NOMO-1 treated with dmso at 0.1 percent for 144 hours (cell line): ENCODE results near the gene SP1.
"Not testable (repeated sequence)": the region's sequence is repeated elsewhere in the genome, so short reads cannot be mapped to it uniquely, and the experiment has no call there.

Experiments
- DNase-seq: peaks from one replicate; lab custom pipeline; 2025; ENCODE audit not compliant: unreplicated experiment; lab: John Stamatoyannopoulos, UW

The SP1 gene

GRCh38 chr12:53410951-53411350 lies 31.0 kb downstream of the SP1 start:
- DNase-seq: no peak

GRCh38 chr12:53413485-53414204 lies 33.7 kb downstream of the SP1 start:
- DNase-seq: no peak

DNA sequence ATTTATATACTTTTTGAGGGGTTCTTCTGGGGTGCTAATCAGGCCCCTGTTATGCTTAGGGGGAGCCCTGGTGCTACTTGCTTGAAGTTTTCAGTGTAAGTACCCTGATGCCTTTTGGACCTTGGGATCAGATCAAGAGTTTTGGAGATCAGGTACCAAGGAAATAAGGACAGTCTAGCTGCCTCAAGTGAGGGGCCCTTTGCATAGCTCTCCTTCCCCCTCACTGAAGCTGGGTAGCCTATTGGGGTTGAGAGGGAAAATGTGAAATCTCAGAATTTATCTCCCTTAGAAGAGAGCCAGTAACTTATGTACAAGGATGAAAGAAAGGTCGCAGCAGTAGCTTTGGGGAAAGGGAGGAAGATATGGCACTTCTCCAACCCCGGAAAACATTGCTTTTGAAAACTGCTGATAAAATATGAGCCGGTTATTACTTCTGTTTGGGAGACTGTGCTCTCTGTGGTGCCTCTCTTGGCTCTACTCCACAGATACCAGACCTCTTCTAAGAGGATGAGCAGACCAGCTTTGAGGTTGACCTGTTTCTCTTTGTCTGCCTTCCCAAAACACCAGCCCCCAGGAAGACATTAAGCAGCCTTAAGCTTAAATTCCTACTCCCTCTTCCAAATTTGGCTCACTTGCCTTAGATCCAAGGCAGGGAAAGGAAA lies 34.9 kb downstream of the SP1 start:
- DNase-seq: no peak

DNA sequence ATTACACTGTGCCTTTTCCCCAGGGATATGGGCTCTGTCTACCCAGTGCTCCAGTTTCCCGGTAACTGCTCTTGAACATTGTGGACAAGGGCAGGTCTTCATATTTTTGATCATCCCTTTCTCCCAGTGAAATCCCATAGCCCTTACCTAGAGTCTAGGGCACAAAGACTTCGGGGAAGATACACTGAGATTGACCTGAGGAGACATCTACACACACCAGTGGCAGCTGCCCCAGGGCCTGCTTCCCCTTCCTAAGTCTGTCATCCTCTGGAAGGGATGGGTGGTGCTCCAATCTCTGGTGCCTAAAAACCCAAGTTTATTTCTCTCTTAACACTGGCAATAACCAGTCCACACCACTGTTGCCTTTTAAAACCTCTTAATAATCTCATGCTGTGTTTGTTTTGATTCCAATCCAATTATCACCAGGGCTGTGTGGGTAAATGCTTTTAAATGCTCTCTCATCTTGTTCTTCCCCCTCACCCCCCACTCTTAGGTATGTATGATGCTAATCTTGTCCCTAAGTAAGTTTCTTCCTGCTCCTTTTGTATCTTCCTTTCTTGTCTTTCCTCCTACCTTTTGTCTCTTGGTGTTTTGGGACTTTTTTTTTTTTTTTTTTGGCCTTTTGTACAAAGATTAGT lies 35.9 kb downstream of the SP1 start:
- DNase-seq: not testable (repeated sequence)

DNA sequence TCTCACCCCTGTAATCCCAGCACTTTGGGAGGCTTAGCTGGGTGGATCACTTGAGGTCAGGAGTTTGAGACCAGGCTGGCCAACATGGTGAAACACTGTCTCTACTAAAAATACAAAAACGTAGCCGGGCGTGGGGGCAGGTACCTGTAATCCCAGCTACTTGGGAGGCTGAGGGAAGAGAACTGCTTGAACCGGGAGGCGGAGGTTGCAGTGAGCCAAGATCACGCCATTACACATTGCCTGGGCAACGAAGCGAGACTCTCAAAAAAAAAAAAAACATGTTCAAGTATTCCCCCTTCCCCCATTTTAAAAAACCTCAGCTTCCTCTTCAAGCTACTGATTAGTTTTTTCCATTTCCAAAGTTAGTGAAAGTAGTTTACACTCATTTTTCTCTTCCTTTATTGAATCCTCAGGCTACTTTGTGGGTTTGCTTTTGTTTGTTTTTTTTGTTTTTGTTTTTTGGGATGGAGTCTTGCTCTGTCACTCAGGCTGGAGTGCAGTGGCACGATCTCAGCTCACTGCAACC lies 37.4 kb downstream of the SP1 start:
- DNase-seq: peak; percentile 65

DNA sequence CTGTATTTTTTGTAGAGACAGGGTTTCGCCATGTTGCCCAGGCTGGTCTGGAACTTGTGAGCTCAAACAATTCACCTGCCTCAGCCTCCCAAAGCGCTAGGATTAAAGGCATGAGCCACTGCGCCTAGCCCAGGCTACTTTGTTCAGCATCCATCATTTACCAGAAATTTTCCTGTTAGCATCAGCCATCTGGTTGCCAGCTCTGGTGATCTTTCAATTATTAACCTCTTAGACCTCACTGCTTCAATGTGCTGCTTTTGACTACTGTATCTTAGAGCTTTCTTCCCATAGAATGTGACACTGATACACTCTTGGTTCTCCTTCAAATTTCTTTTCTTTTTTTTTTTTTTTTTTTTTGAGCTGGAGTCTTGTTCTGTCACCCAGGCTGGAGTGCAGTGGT lies 38.2 kb downstream of the SP1 start:
- no peak for DNase-seq

- DNase-seq: no peak
Observed at GRCh38 chr12:53419756-53420155, 39.8 kb downstream of the SP1 start.

DNA sequence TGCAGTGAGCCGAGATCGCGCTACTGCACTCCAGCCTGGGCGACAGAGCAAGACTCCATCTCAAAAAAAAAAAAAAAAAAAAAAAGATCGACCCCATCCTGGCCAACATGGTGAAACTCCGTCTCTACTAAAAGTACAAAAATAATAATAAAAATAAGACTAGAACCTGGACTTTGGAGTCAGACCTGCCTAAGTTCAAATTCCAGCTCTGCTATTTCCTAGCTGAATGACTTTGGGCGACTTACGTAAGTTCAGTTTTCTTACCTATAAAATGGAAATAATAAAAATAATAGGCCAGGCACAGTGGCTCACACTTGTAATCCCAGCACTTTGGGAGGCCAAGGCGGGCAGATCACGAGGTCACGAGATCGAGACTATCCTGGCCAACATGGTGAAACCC lies 42.3 kb downstream of the SP1 start:
- not testable (repeated sequence) for DNase-seq

GRCh38 chr12:53423597-53423996 lies 43.6 kb downstream of the SP1 start, which contains the start of gene AMHR2:
AMHR2 (plus strand) TSS chr12:53423855; CDS start chr12:53423935, 80 bp downstream.
- DNase-seq: no peak

DNA sequence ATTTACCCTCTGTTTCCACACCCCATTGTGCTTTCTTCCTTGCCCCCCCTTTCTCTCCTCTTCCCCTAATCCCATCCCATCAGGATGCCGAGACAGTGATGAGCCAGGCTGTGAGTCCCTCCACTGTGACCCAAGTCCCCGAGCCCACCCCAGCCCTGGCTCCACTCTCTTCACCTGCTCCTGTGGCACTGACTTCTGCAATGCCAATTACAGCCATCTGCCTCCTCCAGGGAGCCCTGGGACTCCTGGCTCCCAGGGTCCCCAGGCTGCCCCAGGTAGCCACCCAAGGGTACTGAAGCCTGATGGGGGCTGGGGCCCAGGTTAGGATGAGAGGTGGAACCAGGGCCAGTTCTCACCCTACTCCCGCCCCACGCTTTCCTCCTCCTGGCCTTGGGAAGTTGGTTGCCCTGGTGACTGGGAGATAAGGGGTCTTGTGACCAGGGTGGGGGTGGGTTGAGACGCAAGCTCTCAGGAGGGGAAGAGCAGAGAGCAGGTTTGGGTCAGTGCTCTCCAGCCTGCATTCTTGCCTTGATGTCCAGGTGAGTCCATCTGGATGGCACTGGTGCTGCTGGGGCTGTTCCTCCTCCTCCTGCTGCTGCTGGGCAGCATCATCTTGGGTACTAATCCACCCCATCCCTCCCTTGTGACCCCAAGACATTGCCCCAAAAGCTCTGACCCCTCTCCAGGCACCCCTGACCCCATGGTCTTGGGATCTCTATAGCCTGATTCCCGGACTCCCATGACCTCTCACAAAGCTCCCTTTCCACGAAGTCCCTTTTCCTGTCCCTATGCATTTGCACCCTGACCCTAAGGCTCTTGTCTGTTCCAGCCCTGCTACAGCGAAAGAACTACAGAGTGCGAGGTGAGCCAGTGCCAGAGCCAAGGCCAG lies 44.9 kb downstream of the SP1 start:
- no peak for DNase-seq

DNA sequence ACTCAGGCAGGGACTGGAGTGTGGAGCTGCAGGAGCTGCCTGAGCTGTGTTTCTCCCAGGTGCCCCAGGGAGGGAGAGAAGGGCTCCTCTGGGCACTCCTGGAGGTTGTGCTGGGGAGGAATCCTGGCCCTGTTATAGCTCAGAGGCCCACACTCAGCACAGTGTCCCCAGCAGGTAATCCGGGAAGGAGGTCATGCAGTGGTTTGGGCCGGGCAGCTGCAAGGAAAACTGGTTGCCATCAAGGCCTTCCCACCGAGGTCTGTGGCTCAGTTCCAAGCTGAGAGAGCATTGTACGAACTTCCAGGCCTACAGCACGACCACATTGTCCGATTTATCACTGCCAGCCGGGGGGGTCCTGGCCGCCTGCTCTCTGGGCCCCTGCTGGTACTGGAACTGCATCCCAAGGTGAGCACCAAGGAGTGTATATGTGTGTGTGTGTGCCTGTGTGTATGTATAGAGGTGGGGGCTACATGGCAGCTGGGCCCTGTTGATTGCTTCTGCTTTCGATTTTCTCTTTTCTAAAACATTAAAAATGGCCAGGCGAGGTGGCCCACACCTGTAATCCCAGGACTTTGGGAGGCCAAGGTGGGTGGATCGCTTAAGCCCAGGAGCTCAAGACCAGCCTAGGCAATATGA lies 45.7 kb downstream of the SP1 start:
- no peak for DNase-seq

DNA sequence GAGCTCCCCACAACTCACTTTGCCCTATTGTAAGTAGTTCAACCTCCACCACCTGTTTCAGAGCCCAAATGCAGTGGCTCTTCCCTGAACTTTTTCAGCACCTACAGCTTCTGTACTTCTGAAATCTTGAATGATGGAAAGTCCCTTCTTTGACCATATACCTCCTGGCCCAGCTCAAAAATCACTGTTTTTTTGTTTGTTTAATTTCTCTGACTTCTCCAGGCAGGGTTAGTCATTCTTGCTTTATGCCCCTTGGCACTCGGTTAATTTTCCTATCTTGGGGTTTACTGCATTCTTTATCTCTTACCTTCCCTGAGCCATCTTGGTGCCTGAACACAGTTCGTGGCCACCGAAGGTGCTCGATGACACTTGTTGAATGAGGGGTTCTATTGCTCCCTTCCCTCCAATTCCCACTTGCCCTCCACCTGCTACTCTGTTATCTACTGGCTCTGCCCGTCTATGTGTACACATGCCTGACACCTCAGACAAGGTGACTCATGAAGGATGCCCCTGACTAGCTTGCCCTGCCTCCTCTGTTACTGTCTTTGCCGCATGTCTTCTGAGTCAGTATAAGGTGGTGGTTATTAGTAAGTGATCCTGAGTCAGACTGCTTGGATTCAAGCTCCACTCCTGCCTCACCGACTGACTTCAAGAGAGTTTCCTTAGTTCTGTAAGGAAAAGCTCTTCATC lies 48.1 kb downstream of the SP1 start:
- DNase-seq: no peak

- no peak for DNase-seq
Observed at GRCh38 chr12:53428741-53429140, 48.8 kb downstream of the SP1 start.

- no peak for DNase-seq
Observed at GRCh38 chr12:53430116-53430515, 50.1 kb downstream of the SP1 start.

DNA sequence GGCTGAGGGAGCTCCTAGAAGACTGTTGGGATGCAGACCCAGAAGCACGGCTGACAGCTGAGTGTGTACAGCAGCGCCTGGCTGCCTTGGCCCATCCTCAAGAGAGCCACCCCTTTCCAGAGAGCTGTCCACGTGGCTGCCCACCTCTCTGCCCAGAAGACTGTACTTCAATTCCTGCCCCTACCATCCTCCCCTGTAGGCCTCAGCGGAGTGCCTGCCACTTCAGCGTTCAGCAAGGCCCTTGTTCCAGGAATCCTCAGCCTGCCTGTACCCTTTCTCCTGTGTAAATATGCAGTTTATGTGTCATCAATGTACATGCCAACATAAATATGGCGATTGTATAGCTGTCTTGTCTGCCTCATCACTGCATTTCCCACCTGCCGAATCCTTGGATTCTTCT lies 51.2 kb downstream of the SP1 start:
- no peak for DNase-seq

GRCh38 chr12:53435326-53435725 lies 55.4 kb downstream of the SP1 start:
- not testable (repeated sequence) for DNase-seq

DNA sequence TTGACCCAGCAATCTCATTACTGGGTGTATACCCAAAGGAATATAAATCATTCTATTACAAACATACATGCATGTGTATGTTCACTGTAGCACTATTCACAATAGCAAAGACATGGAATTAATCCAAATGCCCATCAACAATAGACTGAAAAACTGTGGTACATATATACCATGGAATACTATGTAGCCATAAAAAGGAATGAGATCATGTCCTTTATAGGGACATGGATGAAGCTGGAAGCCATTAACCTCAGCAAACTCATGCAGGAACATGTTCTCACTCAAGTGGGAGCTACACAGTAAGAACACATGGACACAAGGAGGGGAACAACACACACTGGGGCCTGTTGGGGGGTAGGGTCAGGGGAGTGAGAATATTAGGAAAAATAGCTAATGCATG lies 59.6 kb downstream of the SP1 start:
- not testable (repeated sequence) for DNase-seq

GRCh38 chr12:53441040-53441833 lies 61.3 kb downstream of the SP1 start, which contains the start of gene PRR13:
PRR13 (plus strand) TSS chr12:53441734; CDS start chr12:53442715, 981 bp downstream.
- peak; percentile 100 for DNase-seq

GRCh38 chr12:53443955-53444354 lies 64.0 kb downstream of the SP1 start:
- DNase-seq: no peak
